Erythroblast (primary cell): ENCODE results near the gene IGFLR1.

Source experiments
- GATA1 ChIP-seq: IDR thresholded peaks from 2 replicates; pipeline ENCODE4 v1.6.1; 2011; ENCODE audit warnings: low read depth, mild to moderate bottlenecking, control low read depth, low read length, moderate library complexity
- POLR2A ChIP-seq: IDR thresholded peaks from 2 replicates; pipeline ENCODE4 v1.6.1; 2011; ENCODE audit warnings: mild to moderate bottlenecking, low read length

DNA sequence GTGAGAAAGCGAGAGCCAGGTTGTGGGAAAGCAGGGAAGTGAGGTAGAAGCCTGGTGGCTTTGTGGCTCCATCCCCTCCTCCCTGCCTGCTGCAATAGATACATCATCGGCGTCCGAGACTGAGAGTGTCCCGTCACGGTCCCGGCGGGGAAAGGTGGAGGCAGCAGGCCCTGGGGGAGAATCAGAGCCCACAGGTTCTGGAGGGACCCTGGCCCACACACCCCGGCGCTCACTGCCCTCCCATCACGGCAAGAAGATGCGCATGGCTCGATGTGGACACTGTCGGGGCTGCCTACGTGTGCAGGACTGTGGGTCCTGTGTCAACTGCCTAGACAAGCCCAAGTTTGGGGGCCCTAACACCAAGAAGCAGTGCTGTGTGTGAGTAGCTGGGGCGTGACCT is 19.4 kb downstream of the IGFLR1 start:
- TF ChIP-seq POLR2A: no peak
- TF ChIP-seq GATA1: no peak
